ENCODE data around the gene MAT2A.

MAT2A gene

GRCh38 chr2:85593023-85593422, 54.1 kb downstream of the MAT2A start:
- Histone ChIP-seq H3K27me3 (replicated peaks) (no peaks in the 10 kb centered on the region), H3K4me3 (ENCODE audit: low read depth, low read length) (no peak overlapping the region), H3K27ac (no peak overlapping the region), H3K36me3 (replicated peaks) (peaks cover 15% of the 10 kb centered on the region)
- in situ Hi-C loops (cut with HindIII; ENCODE audit: low pct_ligation_motif_present, low sequenced_read_pairs) = no loop called here
- DNase-seq = no peak
- TF ChIP-seq, protein P1, sequence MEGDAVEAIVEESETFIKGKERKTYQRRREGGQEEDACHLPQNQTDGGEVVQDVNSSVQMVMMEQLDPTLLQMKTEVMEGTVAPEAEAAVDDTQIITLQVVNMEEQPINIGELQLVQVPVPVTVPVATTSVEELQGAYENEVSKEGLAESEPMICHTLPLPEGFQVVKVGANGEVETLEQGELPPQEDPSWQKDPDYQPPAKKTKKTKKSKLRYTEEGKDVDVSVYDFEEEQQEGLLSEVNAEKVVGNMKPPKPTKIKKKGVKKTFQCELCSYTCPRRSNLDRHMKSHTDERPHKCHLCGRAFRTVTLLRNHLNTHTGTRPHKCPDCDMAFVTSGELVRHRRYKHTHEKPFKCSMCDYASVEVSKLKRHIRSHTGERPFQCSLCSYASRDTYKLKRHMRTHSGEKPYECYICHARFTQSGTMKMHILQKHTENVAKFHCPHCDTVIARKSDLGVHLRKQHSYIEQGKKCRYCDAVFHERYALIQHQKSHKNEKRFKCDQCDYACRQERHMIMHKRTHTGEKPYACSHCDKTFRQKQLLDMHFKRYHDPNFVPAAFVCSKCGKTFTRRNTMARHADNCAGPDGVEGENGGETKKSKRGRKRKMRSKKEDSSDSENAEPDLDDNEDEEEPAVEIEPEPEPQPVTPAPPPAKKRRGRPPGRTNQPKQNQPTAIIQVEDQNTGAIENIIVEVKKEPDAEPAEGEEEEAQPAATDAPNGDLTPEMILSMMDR (IDR thresholded peaks at IDR 0.05; ENCODE audit: low read depth, low read length, missing control alignments) = no peak

Data from brain microvascular endothelial cell (primary cell).